Caco-2 (cell line): ENCODE measurements around the gene CRYBB1. TPM values are rescaled to one million over a fixed set of nuclear protein-coding genes. Genes with fewer than 3 reads are reported as not detected.

Experiments used
- Bru-seq: library from RNA; stranded (reverse); fragments of 400-500 nt; gene quantifications from one replicate; lab custom pipeline; 2021; lab: Mats Ljungman, UMichigan
- BruChase-seq, 2 experiments: library from RNA; stranded (reverse); fragments of 400-500 nt; gene quantifications; one replicate each; lab custom pipeline; 2021; lab: Mats Ljungman, UMichigan
- BruUV-seq: library from RNA; stranded (reverse); fragments of 400-500 nt; replicated peaks from 2 replicates; lab custom pipeline; 2021; lab: Mats Ljungman, UMichigan
- CTCF ChIA-PET: fragments of 300-600 bp; sonication (Branson Sonifier 250); formaldehyde crosslinking; loops from one replicate; lab custom pipeline; 2022; ENCODE audit warnings: antibody characterized with exemption; lab: Charles Lee
- POLR2A ChIA-PET: fragments of 300-600 bp; sonication (Branson Sonifier 250); formaldehyde crosslinking; loops from one replicate; lab custom pipeline; 2022; ENCODE audit warnings: antibody characterized with exemption; lab: Charles Lee
- DNase-seq, 2 experiments: peaks; one replicate each; pipeline versions ENCODE4 v3.0.0 to v3.0.0-alpha.2; 2020 to 2022
- H3K27me3 ChIP-seq: replicated peaks from 2 replicates; pipeline ENCODE4 v1.6.0; 2011; ENCODE audit warnings: low read length; ENCODE audit not compliant: control insufficient read depth, insufficient read depth
- H3K36me3 ChIP-seq: 2 replicates; pipeline ENCODE4 v1.5.1; 2011; ENCODE audit warnings: low read length; ENCODE audit not compliant: control insufficient read depth, insufficient read depth
- H3K4me1 ChIP-seq: fragments of 250-450 bp; sonication (Bioruptor Pico); 2 replicates; pipeline ENCODE4 v1.5.1; 2020; ENCODE audit warnings: mild to moderate bottlenecking
- H3K4me3 ChIP-seq: 2 replicates; pipeline ENCODE4 v1.5.1; 2011; ENCODE audit warnings: low read depth, mild to moderate bottlenecking, control low read depth, low read length
- H3K9me3 ChIP-seq: fragments of 250-450 bp; sonication (Bioruptor Pico); 2 replicates; pipeline ENCODE4 v1.5.1; 2020; ENCODE audit warnings: mild to moderate bottlenecking, moderate library complexity
- H3K27ac Mint-ChIP-seq: one replicate; pipeline ENCODE4 v1.8.0; 2022; ENCODE audit warnings: mixed read lengths; ENCODE audit not compliant: unreplicated experiment
- H3K27me3 Mint-ChIP-seq: one replicate; pipeline ENCODE4 v1.8.0; 2022; ENCODE audit warnings: mixed read lengths; ENCODE audit not compliant: insufficient read depth, unreplicated experiment
- H3K36me3 Mint-ChIP-seq: one replicate; pipeline ENCODE4 v1.8.0; 2022; ENCODE audit warnings: mild to moderate bottlenecking, mixed read lengths; ENCODE audit not compliant: insufficient read depth, unreplicated experiment
- H3K4me1 Mint-ChIP-seq: one replicate; pipeline ENCODE4 v1.8.0; 2022; ENCODE audit warnings: low read depth, mixed read lengths; ENCODE audit not compliant: unreplicated experiment
- H3K4me3 Mint-ChIP-seq: one replicate; pipeline ENCODE4 v1.8.0; 2022; ENCODE audit warnings: mild to moderate bottlenecking, moderate library complexity, mixed read lengths; ENCODE audit not compliant: unreplicated experiment
- H3K9me3 Mint-ChIP-seq: one replicate; pipeline ENCODE4 v1.8.0; 2022; ENCODE audit warnings: mixed read lengths; ENCODE audit not compliant: unreplicated experiment
- intact Hi-C: fragments of 100-400 bp; cut with micrococcal nuclease; formaldehyde crosslinking; loops from one replicate; pipeline ENCODE4 v1.10.0; 2022; ENCODE audit not compliant: unreplicated experiment
- long read RNA-seq: library from polyadenylated mRNA; stranded (forward); transcript quantifications from one replicate; pipeline ENCODE4 v2.0.0, GENCODE V29; 2022
- total RNA-seq: library from RNA; stranded (reverse); gene quantifications from 2 replicates; pipeline ENCODE4 v1.2.3, GENCODE V29; 2022
- TF ChIP-seq, protein P1 (sequence below), 2 experiments: fragments of 200-600 bp in 1 of 2; IDR thresholded peaks; 1 replicate in 1 of 2; 2 replicates in 1 of 2; pipeline versions ENCODE4 v1.5.1 to v1.8.0; 2011 to 2022; ENCODE audit warnings: antibody characterized with exemption in 1 of 2, control low read depth in 1 of 2, inconsistent platforms in 1 of 2, low read depth in 1 of 2, low read length in 1 of 2, mild to moderate bottlenecking in 1 of 2, moderate library complexity in 1 of 2; ENCODE audit not compliant: insufficient read depth in 1 of 2, severe bottlenecking in 1 of 2, unreplicated experiment in 1 of 2

CRYBB1 gene
- total RNA-seq (not detected in 2 replicates), Bru-seq, nascent RNA (not detected), BruChase-seq, experiment 1, labeled RNA remaining after a 2-hour chase (not detected), BruChase-seq, experiment 2, labeled RNA remaining after a 6-hour chase (not detected)
- long read RNA-seq = 0 reads

DNA sequence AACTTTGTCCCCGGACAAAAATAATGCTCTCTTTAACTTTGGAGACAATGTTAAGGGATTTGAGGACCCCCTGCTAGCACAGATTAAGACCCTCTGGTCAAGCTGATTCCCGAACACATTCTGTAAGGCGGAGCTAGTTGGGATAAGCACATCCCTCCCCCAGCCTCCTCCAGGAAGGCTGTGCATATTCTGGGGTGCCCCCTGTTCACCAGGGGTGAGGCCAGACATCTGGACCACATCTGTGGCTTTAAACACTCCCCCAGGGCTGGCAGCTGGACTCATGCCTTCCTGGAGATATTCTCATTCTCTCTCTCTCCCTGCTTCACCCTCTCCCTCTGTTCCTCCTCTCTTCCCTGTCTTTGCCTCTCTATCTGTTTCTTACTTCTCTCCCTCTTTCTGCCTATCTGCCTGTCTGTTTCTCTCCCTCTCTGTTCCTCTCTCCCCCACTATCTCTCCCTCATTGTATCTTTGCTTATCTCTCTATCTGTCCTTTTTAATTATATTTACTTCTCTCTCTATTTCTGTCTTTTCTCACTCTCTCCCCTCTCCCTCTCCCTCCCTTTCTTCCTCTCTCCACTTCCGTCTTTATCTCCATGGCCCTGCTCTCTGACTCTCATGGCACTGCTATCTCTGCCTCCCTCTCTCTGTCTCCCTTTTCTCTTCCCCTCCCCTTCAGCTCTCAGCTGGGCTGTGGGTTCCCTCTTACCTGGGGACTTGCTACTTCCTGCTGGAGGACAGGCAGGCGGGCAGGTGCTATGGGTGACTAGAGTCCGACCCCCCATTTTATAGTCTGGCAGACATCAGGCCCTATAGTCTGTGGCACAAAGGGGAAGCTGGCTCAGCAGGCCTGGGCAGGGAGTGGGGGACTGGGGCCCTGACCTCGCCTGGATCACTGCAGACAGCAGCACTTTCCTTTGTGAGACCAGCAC lies at the start of gene CRYBB1:
Gene CRYBB1, minus strand, starts transcription at position 757 of the 929 bp plus-strand sequence. CDS start 1,708 bp downstream, outside the sequence.
- Mint-ChIP-seq H3K36me3 (peaks cover 4% of the 10 kb centered on the region), H3K9me3 (no peaks in the 10 kb centered on the region), H3K27me3 (peaks cover 9% of the 10 kb centered on the region), H3K4me1 (no peaks in the 10 kb centered on the region), H3K27ac (no peak within 1 kb of the TSS), H3K4me3 (no peak within 1 kb of the TSS)
- no peaks in the 10 kb centered on the region for H3K9me3 ChIP-seq
- TF ChIP-seq, protein P1, sequence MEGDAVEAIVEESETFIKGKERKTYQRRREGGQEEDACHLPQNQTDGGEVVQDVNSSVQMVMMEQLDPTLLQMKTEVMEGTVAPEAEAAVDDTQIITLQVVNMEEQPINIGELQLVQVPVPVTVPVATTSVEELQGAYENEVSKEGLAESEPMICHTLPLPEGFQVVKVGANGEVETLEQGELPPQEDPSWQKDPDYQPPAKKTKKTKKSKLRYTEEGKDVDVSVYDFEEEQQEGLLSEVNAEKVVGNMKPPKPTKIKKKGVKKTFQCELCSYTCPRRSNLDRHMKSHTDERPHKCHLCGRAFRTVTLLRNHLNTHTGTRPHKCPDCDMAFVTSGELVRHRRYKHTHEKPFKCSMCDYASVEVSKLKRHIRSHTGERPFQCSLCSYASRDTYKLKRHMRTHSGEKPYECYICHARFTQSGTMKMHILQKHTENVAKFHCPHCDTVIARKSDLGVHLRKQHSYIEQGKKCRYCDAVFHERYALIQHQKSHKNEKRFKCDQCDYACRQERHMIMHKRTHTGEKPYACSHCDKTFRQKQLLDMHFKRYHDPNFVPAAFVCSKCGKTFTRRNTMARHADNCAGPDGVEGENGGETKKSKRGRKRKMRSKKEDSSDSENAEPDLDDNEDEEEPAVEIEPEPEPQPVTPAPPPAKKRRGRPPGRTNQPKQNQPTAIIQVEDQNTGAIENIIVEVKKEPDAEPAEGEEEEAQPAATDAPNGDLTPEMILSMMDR (IDR thresholded peaks at IDR 0.05; ENCODE audit: insufficient read depth in 1 of 2, low read depth in 1 of 2, low read length in 1 of 2, severe bottlenecking in 1 of 2, unreplicated experiment in 1 of 2) = no peak
- no TSS peak for BruUV-seq
- H3K4me3 ChIP-seq = no peak within 1 kb of the TSS
- CTCF ChIA-PET = no interaction called here
- intact Hi-C loops = no loop called here
- H3K4me1 ChIP-seq = no peaks in the 10 kb centered on the region
- no peaks in the 10 kb centered on the region for H3K27me3 ChIP-seq
- no peak for DNase-seq
- H3K36me3 ChIP-seq = no peaks in the 10 kb centered on the region
- POLR2A ChIA-PET = no interaction called here

DNA sequence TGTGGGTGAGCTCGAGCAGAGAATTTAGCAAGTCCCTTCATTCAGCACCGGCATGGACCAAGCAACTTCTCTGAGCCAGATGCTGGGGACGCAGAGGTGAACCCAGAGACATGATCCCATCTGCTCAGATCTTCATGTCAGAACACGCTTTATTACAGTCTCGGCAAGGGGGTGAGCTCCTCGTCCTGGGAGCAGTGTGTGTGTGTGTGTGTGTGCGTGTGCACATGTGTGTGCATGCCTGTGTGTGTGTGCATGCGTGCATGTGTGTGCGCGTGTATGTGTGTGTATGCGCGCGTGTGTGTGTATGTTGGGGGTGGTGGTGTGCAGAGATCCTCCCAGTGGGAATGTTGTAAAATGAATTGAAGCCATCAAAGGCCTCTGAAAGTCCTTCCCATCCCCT lies 49.3 kb upstream of the CRYBB1 start:
- no peak for DNase-seq
- TF ChIP-seq, protein P1 (IDR thresholded peaks at IDR 0.05; ENCODE audit: insufficient read depth in 1 of 2, low read depth in 1 of 2, low read length in 1 of 2, severe bottlenecking in 1 of 2, unreplicated experiment in 1 of 2) = no peak
- no peaks in the 10 kb centered on the region for H3K4me1 ChIP-seq
- Mint-ChIP-seq H3K27me3 (peaks cover 10% of the 10 kb centered on the region), H3K36me3 (no peaks in the 10 kb centered on the region), H3K4me3 (no peak overlapping the region), H3K4me1 (no peaks in the 10 kb centered on the region), H3K9me3 (peaks cover 4% of the 10 kb centered on the region), H3K27ac (no peak overlapping the region)
- no TSS peak for BruUV-seq
- ChIA-PET POLR2A (no interaction called here), CTCF (no interaction called here)
- no peaks in the 10 kb centered on the region for H3K9me3 ChIP-seq
- H3K27me3 ChIP-seq = no peaks in the 10 kb centered on the region
- no peaks in the 10 kb centered on the region for H3K36me3 ChIP-seq
- intact Hi-C loops = no loop called here
- H3K4me3 ChIP-seq = no peak overlapping the region

- no peak for DNase-seq
- Histone ChIP-seq H3K9me3 (no peaks in the 10 kb centered on the region), H3K27me3 (no peaks in the 10 kb centered on the region), H3K4me1 (no peaks in the 10 kb centered on the region), H3K36me3 (no peaks in the 10 kb centered on the region), H3K4me3 (no peak overlapping the region)
- Mint-ChIP-seq H3K27me3 (peaks cover 14% of the 10 kb centered on the region), H3K4me3 (no peak overlapping the region), H3K4me1 (no peaks in the 10 kb centered on the region), H3K36me3 (no peaks in the 10 kb centered on the region), H3K9me3 (no peaks in the 10 kb centered on the region), H3K27ac (no peak overlapping the region)
- TF ChIP-seq, protein P1 (IDR thresholded peaks at IDR 0.05; ENCODE audit: insufficient read depth in 1 of 2, low read depth in 1 of 2, low read length in 1 of 2, severe bottlenecking in 1 of 2, unreplicated experiment in 1 of 2) = no peak
- BruUV-seq = no TSS peak
- intact Hi-C loops = no loop called here
- POLR2A ChIA-PET = no interaction called here
- CTCF ChIA-PET = interaction anchor here (0.5 to 1.3 kb wide), 4 partner anchors 13 to 302 kb away, joined by 3 to 8 read pairs (median 4); no protein-coding TSS in a partner anchor
Measured at GRCh38 chr22:26665813-26666231, 48.0 kb upstream of the CRYBB1 start.
